Measurements from ENCODE around the gene OR4F15.

DNA sequence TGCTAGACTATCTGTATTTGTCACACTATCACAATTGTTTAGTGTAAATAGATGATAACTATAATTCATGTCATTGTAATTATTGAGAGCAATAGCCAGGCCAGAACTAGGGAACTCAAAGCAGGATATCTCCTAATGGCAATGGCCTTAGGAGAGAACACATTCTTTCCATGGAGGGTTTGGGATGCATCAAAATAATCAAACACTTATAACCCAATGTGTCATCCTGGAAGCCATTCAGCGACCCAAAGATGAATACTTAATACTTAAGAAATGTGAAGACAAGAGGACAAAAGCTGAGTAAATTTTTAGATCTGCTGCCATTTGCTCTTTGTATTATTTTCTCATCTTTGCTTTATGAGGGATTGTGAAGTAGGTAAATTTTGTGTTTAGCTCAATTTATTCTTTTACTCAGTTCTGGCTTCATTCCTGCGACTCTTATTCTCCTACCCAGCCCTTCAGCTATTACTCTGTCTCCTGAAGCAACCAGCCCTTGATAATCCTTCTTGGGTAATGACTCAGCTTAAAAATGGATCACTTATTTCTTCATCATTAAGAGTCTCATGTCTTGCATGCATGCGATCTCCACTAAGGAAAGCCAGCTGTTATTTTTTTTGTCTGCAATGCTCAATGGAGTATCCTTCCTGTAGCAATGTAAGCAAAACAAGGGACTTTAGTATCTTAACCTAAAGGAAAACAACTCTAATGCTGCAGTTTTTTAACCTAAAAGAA lies 2.0 kb downstream of the OR4F15 start:
- TF ChIP-seq EZH2 (IDR thresholded peaks at IDR 0.05) (no peak), POLR2AphosphoS5 (IDR thresholded peaks at IDR 0.05; ENCODE audit: borderline replicate concordance, low read depth, low read length) (no peak), FOXP2 (optimal IDR thresholded peaks at IDR 0.05; ENCODE audit: control extremely low read depth, extremely low read length, insufficient read depth) (no peak)

Measured in SK-N-MC (cell line).